Measurements from ENCODE around the gene GRID2. TPM values are rescaled to one million over a fixed set of nuclear protein-coding genes. Genes with fewer than 3 reads are reported as not detected.
"Not testable (repeated sequence)": the region's sequence is repeated elsewhere in the genome, so short reads cannot be mapped to it uniquely, and the experiment has no call there.

GRID2 gene
- total RNA-seq, 6 donors from 2014 or later = 0.76 TPM; not detected in 5

GRCh38 chr4:93285346-93285745, 981.6 kb downstream of the GRID2 start:
- Histone ChIP-seq H3K4me3 (no peak overlapping the region), H3K36me3 (no peaks in the 10 kb centered on the region), H3K27me3 (no peaks in the 10 kb centered on the region), H3K27ac (no peak overlapping the region), H3K4me1 (no peaks in the 10 kb centered on the region), H3K9me3 (no peaks in the 10 kb centered on the region)
- ATAC-seq (ENCODE audit: low FRiP score in 2 of 2) = no peak
- TF ChIP-seq, protein P1, sequence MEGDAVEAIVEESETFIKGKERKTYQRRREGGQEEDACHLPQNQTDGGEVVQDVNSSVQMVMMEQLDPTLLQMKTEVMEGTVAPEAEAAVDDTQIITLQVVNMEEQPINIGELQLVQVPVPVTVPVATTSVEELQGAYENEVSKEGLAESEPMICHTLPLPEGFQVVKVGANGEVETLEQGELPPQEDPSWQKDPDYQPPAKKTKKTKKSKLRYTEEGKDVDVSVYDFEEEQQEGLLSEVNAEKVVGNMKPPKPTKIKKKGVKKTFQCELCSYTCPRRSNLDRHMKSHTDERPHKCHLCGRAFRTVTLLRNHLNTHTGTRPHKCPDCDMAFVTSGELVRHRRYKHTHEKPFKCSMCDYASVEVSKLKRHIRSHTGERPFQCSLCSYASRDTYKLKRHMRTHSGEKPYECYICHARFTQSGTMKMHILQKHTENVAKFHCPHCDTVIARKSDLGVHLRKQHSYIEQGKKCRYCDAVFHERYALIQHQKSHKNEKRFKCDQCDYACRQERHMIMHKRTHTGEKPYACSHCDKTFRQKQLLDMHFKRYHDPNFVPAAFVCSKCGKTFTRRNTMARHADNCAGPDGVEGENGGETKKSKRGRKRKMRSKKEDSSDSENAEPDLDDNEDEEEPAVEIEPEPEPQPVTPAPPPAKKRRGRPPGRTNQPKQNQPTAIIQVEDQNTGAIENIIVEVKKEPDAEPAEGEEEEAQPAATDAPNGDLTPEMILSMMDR (IDR thresholded peaks at IDR 0.05) = no peak
- TF ChIP-seq EP300 (IDR thresholded peaks at IDR 0.05) = no peak
- TF ChIP-seq POLR2AphosphoS5 (IDR thresholded peaks at IDR 0.05) = no peak
- TF ChIP-seq POLR2A (IDR thresholded peaks at IDR 0.05) = no peak
- no peak for DNase-seq

DNA sequence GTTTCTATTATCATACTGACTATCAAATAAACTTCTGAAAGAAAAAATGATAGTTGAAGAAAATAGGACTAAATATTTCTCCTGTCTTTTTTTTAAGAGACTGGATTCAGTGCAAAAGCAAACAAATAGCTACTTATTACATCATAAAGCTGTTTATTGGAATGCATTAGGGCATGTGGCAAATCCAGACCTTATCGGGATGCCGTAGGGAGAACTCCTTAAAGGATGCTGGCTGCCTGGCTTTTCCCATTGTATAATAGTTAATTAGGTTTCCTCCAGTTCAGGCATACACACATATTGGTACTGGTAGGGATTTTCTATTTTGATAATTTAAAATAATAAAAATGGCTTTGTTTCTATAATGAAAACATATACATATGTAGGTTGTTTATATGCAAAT, 985.5 kb downstream of the GRID2 start:
- H3K4me3 ChIP-seq = no peak overlapping the region
- no peaks in the 10 kb centered on the region for H3K27me3 ChIP-seq
- 82 to 89% methylated on average over 2 of the region's 2 CpGs for WGBS, 2 donors
- no peak for TF ChIP-seq POLR2A (IDR thresholded peaks at IDR 0.05)
- no peak for TF ChIP-seq POLR2AphosphoS5 (IDR thresholded peaks at IDR 0.05)
- no peak for TF ChIP-seq EP300 (IDR thresholded peaks at IDR 0.05)
- TF ChIP-seq, protein P1 (IDR thresholded peaks at IDR 0.05) = no peak
- H3K27ac ChIP-seq = no peak overlapping the region
- no peaks in the 10 kb centered on the region for H3K4me1 ChIP-seq
- DNase-seq (no peak), ATAC-seq (ENCODE audit: low FRiP score in 2 of 2) (no peak)
- no peaks in the 10 kb centered on the region for H3K9me3 ChIP-seq
- H3K36me3 ChIP-seq = no peaks in the 10 kb centered on the region

GRCh38 chr4:93289831-93290230, 986.1 kb downstream of the GRID2 start:
- WGBS, 2 donors = 65 to 69% methylated on average over 2 of the region's 2 CpGs
- H3K27ac ChIP-seq = no peak overlapping the region
- H3K4me1 ChIP-seq = no peaks in the 10 kb centered on the region
- no peak overlapping the region for H3K4me3 ChIP-seq
- H3K9me3 ChIP-seq = no peaks in the 10 kb centered on the region
- ATAC-seq (ENCODE audit: low FRiP score in 2 of 2) (no peak), DNase-seq (no peak)
- TF ChIP-seq, protein P1 (IDR thresholded peaks at IDR 0.05) = no peak
- TF ChIP-seq POLR2A (IDR thresholded peaks at IDR 0.05) (no peak), EP300 (IDR thresholded peaks at IDR 0.05) (no peak), POLR2AphosphoS5 (IDR thresholded peaks at IDR 0.05) (no peak)
- H3K36me3 ChIP-seq = no peaks in the 10 kb centered on the region
- H3K27me3 ChIP-seq = no peaks in the 10 kb centered on the region

DNA sequence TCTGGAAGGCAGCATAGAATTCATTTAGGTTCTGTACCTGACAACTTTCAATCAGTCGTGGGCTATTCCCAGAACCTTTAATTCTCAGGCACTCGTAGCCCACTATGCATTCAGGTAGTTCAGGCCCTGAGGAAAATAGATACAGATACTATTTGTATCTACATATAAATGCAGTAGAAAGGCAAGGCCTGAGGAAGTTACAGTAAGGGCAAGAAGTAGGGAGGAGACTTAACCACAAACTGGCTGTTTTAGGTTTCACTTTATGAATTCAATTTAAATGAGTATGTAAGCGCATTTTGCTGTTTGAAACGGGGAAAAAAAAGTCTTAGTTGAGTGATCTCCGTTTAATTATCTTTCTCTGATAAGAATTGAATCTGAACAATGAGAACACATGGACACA, 995.4 kb downstream of the GRID2 start:
- TF ChIP-seq POLR2A (IDR thresholded peaks at IDR 0.05) (no peak), EP300 (IDR thresholded peaks at IDR 0.05) (no peak), POLR2AphosphoS5 (IDR thresholded peaks at IDR 0.05) (no peak)
- TF ChIP-seq, protein P1 (IDR thresholded peaks at IDR 0.05) = no peak
- 55 to 59% methylated on average over 5 of the region's 5 CpGs for WGBS, 2 donors

GRCh38 chr4:93300780-93301555, 997.2 kb downstream of the GRID2 start:
- not testable (repeated sequence) for DNase-seq; H3K27ac ChIP-seq; H3K27me3 ChIP-seq; ATAC-seq (ENCODE audit: low FRiP score in 2 of 2); H3K9me3 ChIP-seq; H3K4me1 ChIP-seq; H3K36me3 ChIP-seq; H3K4me3 ChIP-seq
- whole genome bisulfite sequencing, 2 donors = 67 to 82% methylated on average over 6 of the region's 6 CpGs

More for the DNA sequence above, 995.4 kb downstream of the GRID2 start:
- Histone ChIP-seq H3K9me3 (no peaks in the 10 kb centered on the region), H3K4me1 (no peaks in the 10 kb centered on the region), H3K4me3 (no peak overlapping the region), H3K27ac (no peak overlapping the region), H3K27me3 (no peaks in the 10 kb centered on the region), H3K36me3 (no peaks in the 10 kb centered on the region)
- DNase-seq (no peak), ATAC-seq (ENCODE audit: low FRiP score in 2 of 2) (no peak)

Measured in upper lobe of left lung (tissue), 6 donors.